Trophoblast cell (in vitro differentiated cells and primary cell): ENCODE results near the gene AOPEP.
"Not testable (repeated sequence)": the region's sequence is repeated elsewhere in the genome, so short reads cannot be mapped to it uniquely, and the experiment has no call there.

Experiments
- DNase-seq, 2 donors: peaks; one replicate each; pipeline ENCODE4 v3.0.0-alpha.2; 2016
- H2AFZ ChIP-seq: 2 replicates; pipeline ENCODE4 v1.6.1; 2013; ENCODE audit warnings: low read length, moderate library complexity, mild to moderate bottlenecking; ENCODE audit not compliant: insufficient read depth, poor library complexity
- H2AK5ac ChIP-seq: 2 replicates; pipeline ENCODE4 v1.6.1; 2013; ENCODE audit warnings: mild to moderate bottlenecking, low read length
- H2BK120ac ChIP-seq: 2 replicates; pipeline ENCODE4 v1.6.1; 2013; ENCODE audit warnings: low read length, mild to moderate bottlenecking, moderate library complexity; ENCODE audit not compliant: insufficient read depth, poor library complexity
- H2BK12ac ChIP-seq: 2 replicates; pipeline ENCODE4 v1.6.1; 2013; ENCODE audit warnings: mild to moderate bottlenecking, low read length, moderate library complexity
- H2BK5ac ChIP-seq: 2 replicates; pipeline ENCODE4 v1.6.1; 2013; ENCODE audit warnings: low read length, low read depth, moderate library complexity, mild to moderate bottlenecking; ENCODE audit not compliant: poor library complexity
- H3K14ac ChIP-seq: 2 replicates; pipeline ENCODE4 v1.6.1; 2013; ENCODE audit warnings: mild to moderate bottlenecking, low read length
- H3K18ac ChIP-seq: 2 replicates; pipeline ENCODE4 v1.6.1; 2013; ENCODE audit warnings: mild to moderate bottlenecking, low read length
- H3K23ac ChIP-seq: 2 replicates; pipeline ENCODE4 v1.6.1; 2013; ENCODE audit warnings: low read length
- H3K27ac ChIP-seq: 2 replicates; pipeline ENCODE4 v1.5.1; 2013; ENCODE audit warnings: low read depth, mild to moderate bottlenecking, inconsistent platforms, low read length, moderate library complexity
- H3K27me3 ChIP-seq: 2 replicates; pipeline ENCODE4 v1.6.1; 2013; ENCODE audit warnings: inconsistent platforms, mild to moderate bottlenecking, low read length, moderate library complexity; ENCODE audit not compliant: insufficient read depth
- H3K36me3 ChIP-seq, 2 experiments: 1 replicate in 1 of 2; 2 replicates in 1 of 2; pipeline ENCODE4 v1.6.1; 2013; ENCODE audit warnings: low read length in 2 of 2, mild to moderate bottlenecking in 2 of 2, moderate library complexity in 1 of 2; ENCODE audit not compliant: insufficient read depth in 2 of 2, control insufficient read depth in 1 of 2
- H3K4ac ChIP-seq: 2 replicates; pipeline ENCODE4 v1.6.1; 2013; ENCODE audit warnings: low read depth, mild to moderate bottlenecking, low read length, moderate library complexity
- H3K4me1 ChIP-seq, 2 experiments: 1 replicate in 1 of 2; 2 replicates in 1 of 2; pipeline ENCODE4 v1.6.1; 2013; ENCODE audit warnings: low read length in 2 of 2, mild to moderate bottlenecking in 2 of 2, moderate library complexity in 1 of 2; ENCODE audit not compliant: insufficient read depth in 2 of 2, control insufficient read depth in 1 of 2
- H3K4me2 ChIP-seq: 2 replicates; pipeline ENCODE4 v1.6.1; 2013; ENCODE audit warnings: inconsistent platforms, mild to moderate bottlenecking, low read length, moderate library complexity
- H3K4me3 ChIP-seq: 2 replicates; pipeline ENCODE4 v1.5.1; 2013; ENCODE audit warnings: mild to moderate bottlenecking, low read depth, low read length, inconsistent platforms
- H3K79me1 ChIP-seq: one replicate; pipeline ENCODE4 v1.6.1; 2013; ENCODE audit warnings: low read length
- H3K79me2 ChIP-seq: 2 replicates; pipeline ENCODE4 v1.6.1; 2013; ENCODE audit warnings: low read length, mild to moderate bottlenecking; ENCODE audit not compliant: control insufficient read depth, insufficient read depth, poor library complexity
- H3K9ac ChIP-seq: 2 replicates; pipeline ENCODE4 v1.6.1; 2013; ENCODE audit warnings: mild to moderate bottlenecking, low read length
- H3K9me3 ChIP-seq: 2 replicates; pipeline ENCODE4 v1.6.1; 2013; ENCODE audit warnings: low read depth, mild to moderate bottlenecking, control low read depth, inconsistent platforms, low read length; ENCODE audit not compliant: insufficient read depth
- H4K12ac ChIP-seq: 2 replicates; pipeline ENCODE4 v1.6.1; 2013; ENCODE audit warnings: low read depth, mild to moderate bottlenecking, low read length, moderate library complexity
- H4K8ac ChIP-seq: 2 replicates; pipeline ENCODE4 v1.6.1; 2013; ENCODE audit warnings: low read depth, mild to moderate bottlenecking, low read length, moderate library complexity
- H4K91ac ChIP-seq: one replicate; pipeline ENCODE4 v1.6.1; 2013; ENCODE audit warnings: low read depth, mild to moderate bottlenecking, low read length, moderate library complexity
- WGBS: extraction: QIAGEN DNeasy Blood & Tissue Kit; methylation state at CpG from one replicate; pipeline ENCODE4 v1.1.7; 2013; ENCODE audit warnings: missing lambda C conversion rate; ENCODE audit not compliant: insufficient read length, insufficient coverage; ENCODE audit errors: extremely low coverage; 5-methylcytosine and 5-hydroxymethylcytosine counted together

AOPEP gene

GRCh38 chr9:94937214-94937903, 210.9 kb downstream of the AOPEP start:
- no peak overlapping the region for H4K8ac ChIP-seq
- H3K79me1 ChIP-seq = peaks cover 2% of the 10 kb centered on the region
- no peak overlapping the region for H2AFZ ChIP-seq
- H3K27me3 ChIP-seq = no peaks in the 10 kb centered on the region
- no peak overlapping the region for H3K14ac ChIP-seq
- no peak overlapping the region for H3K23ac ChIP-seq
- no peak overlapping the region for H3K27ac ChIP-seq
- no peak overlapping the region for H3K9ac ChIP-seq
- no peak overlapping the region for H3K4me2 ChIP-seq
- peaks cover 2% of the 10 kb centered on the region for H3K9me3 ChIP-seq
- H2BK5ac ChIP-seq = no peak overlapping the region
- no peaks in the 10 kb centered on the region for H3K79me2 ChIP-seq
- peaks cover 2 to 9% of the 10 kb centered on the region in 2 experiments for H3K4me1 ChIP-seq
- peaks cover 0 to 2% of the 10 kb centered on the region in 2 experiments for H3K36me3 ChIP-seq
- no peak overlapping the region for H3K4ac ChIP-seq
- WGBS = no CpG with 5 or more reads among the region's 6 CpGs
- peak in 1 of 2 donors; percentile 78 for DNase-seq
- no peak overlapping the region for H2AK5ac ChIP-seq
- H3K4me3 ChIP-seq = no peak overlapping the region
- H4K12ac ChIP-seq = no peak overlapping the region
- peak overlapping the region; percentile 50 for H2BK12ac ChIP-seq
- peak overlapping the region; percentile 30 for H2BK120ac ChIP-seq
- H4K91ac ChIP-seq = peak overlapping the region; percentile 45
- no peak overlapping the region for H3K18ac ChIP-seq

DNA sequence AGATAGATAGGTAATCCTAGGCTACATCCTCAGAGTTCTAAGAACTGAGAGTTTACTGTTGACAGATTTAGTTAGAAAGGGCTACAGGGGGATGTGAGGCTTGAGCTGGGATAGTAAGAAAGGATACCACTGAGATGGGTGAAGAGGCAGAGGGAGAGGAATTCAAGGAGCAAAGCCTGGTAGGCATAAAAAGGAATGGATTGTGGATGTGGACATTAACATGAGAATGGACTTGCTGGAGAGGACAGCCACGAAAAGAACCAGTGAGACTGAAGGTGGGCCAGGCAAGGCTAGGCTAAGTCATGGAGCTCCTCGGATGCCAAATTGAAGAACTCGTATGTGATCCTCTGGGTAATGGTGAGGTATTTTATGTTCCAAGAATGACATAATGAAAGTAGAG, 211.9 kb downstream of the AOPEP start:
- DNase-seq = no peak
- no peak overlapping the region for H3K4ac ChIP-seq
- peak overlapping the region; percentile 95 for H3K23ac ChIP-seq
- H3K36me3 ChIP-seq = peaks cover 0 to 2% of the 10 kb centered on the region in 2 experiments
- H3K14ac ChIP-seq = no peak overlapping the region
- no peak overlapping the region for H4K8ac ChIP-seq
- no peak overlapping the region for H3K18ac ChIP-seq
- no peak overlapping the region for H2AK5ac ChIP-seq
- peaks cover 2 to 6% of the 10 kb centered on the region in 2 experiments for H3K4me1 ChIP-seq
- no peak overlapping the region for H3K4me3 ChIP-seq
- peaks cover 2% of the 10 kb centered on the region for H3K9me3 ChIP-seq
- H4K12ac ChIP-seq = no peak overlapping the region
- no peak overlapping the region for H2BK5ac ChIP-seq
- whole genome bisulfite sequencing = no CpG with 5 or more reads among the region's 3 CpGs
- no peaks in the 10 kb centered on the region for H3K79me2 ChIP-seq
- no peaks in the 10 kb centered on the region for H3K27me3 ChIP-seq
- H2AFZ ChIP-seq = no peak overlapping the region
- no peak overlapping the region for H3K9ac ChIP-seq
- no peak overlapping the region for H3K27ac ChIP-seq
- no peak overlapping the region for H2BK120ac ChIP-seq
- no peak overlapping the region for H2BK12ac ChIP-seq
- no peak overlapping the region for H3K4me2 ChIP-seq
- H3K79me1 ChIP-seq = peaks cover 2% of the 10 kb centered on the region
- H4K91ac ChIP-seq = no peak overlapping the region

GRCh38 chr9:94940296-94940695, 213.8 kb downstream of the AOPEP start:
- H2AFZ ChIP-seq, H4K8ac ChIP-seq, H3K36me3 ChIP-seq, H3K14ac ChIP-seq, H3K9me3 ChIP-seq, H3K4me2 ChIP-seq, H2BK12ac ChIP-seq, H3K4ac ChIP-seq, H3K27me3 ChIP-seq, H4K91ac ChIP-seq, DNase-seq, H3K27ac ChIP-seq, H3K9ac ChIP-seq, H3K23ac ChIP-seq, H3K4me3 ChIP-seq, H3K4me1 ChIP-seq, H3K79me2 ChIP-seq, H2BK120ac ChIP-seq, H3K79me1 ChIP-seq, H3K18ac ChIP-seq, H2AK5ac ChIP-seq, H4K12ac ChIP-seq, H2BK5ac ChIP-seq: not testable (repeated sequence)
- no CpG with 5 or more reads among the region's 6 CpGs for WGBS

- no peak overlapping the region for H3K4me2 ChIP-seq
- H3K14ac ChIP-seq = no peak overlapping the region
- no peak overlapping the region for H4K8ac ChIP-seq
- no CpG with 5 or more reads among the region's 3 CpGs for WGBS
- no peak overlapping the region for H2BK12ac ChIP-seq
- no peak overlapping the region for H3K23ac ChIP-seq
- H2BK120ac ChIP-seq = no peak overlapping the region
- no peak overlapping the region for H4K12ac ChIP-seq
- no peak overlapping the region for H2AK5ac ChIP-seq
- H3K9me3 ChIP-seq = no peaks in the 10 kb centered on the region
- no peak overlapping the region for H2AFZ ChIP-seq
- H3K79me1 ChIP-seq = peaks cover 2% of the 10 kb centered on the region
- H3K27ac ChIP-seq = no peak overlapping the region
- no peak for DNase-seq
- no peak overlapping the region for H3K18ac ChIP-seq
- H4K91ac ChIP-seq = no peak overlapping the region
- H3K9ac ChIP-seq = no peak overlapping the region
- no peak overlapping the region for H3K4ac ChIP-seq
- H2BK5ac ChIP-seq = no peak overlapping the region
- peaks cover 5 to 14% of the 10 kb centered on the region in 2 experiments for H3K4me1 ChIP-seq
- no peaks in the 10 kb centered on the region for H3K27me3 ChIP-seq
- peaks cover 0 to 2% of the 10 kb centered on the region in 2 experiments for H3K36me3 ChIP-seq
- no peaks in the 10 kb centered on the region for H3K79me2 ChIP-seq
- no peak overlapping the region for H3K4me3 ChIP-seq
Measured at GRCh38 chr9:94941211-94941875, 214.8 kb downstream of the AOPEP start.
